Stimulated activated CD8-positive, alpha-beta memory T cell treated with anti-CD3 and anti-CD28 coated beads, Interleukin-7, amount 100 ng/mL, for 24 hours (primary cell): ENCODE data around the gene ATP5PD.
"Not testable (repeated sequence)": the region's sequence is repeated elsewhere in the genome, so short reads cannot be mapped to it uniquely, and the experiment has no call there.

ENCODE experiments used
- DNase-seq: peaks from one replicate; pipeline ENCODE4 v3.0.0-alpha.2; 2020; ENCODE audit warnings: low read depth

The ATP5PD gene

GRCh38 chr17:75077496-75078283 is 30.9 kb upstream of the ATP5PD start:
- DNase-seq, result no peak

DNA sequence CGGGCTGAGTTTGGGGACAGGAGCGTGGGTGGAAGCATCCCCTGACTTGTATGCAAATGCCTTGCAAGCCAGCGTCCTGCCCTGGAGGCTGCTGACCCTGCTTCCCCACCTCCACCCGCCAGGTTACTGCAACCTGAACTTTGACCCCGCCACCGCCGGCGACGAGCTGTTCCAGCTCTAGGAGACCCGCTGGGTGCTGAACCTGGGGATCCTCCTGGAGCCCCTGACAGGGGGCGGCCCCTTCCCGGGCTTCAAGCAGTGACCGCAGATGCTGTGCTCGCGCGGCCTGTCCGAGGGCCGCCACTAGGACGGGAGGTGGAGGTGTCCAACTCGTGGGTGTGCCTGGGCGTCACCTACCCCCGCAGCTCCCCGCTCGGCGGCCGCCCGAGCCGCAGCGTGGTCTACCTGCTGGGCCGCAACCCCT is 30.3 kb upstream of the ATP5PD start:
- DNase-seq, result no peak

- no peak for DNase-seq
Measured at GRCh38 chr17:75075597-75076336, 29.0 kb upstream of the ATP5PD start.

- no peak for DNase-seq
Measured at GRCh38 chr17:75074532-75074931, 27.8 kb upstream of the ATP5PD start.

DNA sequence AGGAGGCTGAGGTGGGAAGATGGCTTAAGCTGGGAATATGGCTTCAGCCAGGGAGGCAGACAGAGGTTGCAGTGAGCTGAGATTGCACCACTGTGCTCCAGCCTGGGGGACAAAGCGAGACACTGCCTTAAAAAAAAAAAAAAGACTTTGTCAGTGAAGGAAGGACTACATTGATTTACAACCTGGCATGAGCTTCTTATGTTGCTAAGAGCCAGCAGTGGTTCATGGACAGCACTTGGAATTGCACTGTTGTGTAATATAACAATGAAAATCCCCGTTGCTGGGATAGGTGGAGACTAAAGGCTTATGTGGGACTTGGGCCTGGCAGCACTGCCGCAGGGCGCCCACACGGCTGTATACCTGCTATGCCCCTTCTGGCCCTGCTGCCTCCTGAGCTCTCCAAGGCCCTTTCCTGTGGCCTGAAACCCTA is 26.9 kb upstream of the ATP5PD start:
- no peak for DNase-seq

DNA sequence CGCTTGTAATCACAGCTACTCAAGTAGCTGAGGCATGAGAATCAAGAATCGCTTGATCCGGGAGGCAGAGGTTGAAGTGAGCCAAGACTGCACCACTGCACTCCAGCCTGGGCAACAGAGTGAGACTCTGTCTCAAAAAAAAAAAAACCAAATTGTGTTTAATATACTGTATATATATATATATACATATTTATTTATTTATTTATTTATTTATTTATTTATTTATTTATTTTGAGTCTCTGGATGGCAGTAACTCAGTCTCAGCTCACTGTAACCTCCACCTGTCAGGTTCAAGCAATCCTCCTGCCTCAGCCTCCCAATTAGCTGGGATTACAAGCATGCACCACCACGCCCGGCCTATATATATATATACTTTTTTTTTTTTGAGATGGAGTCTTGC is 26.1 kb upstream of the ATP5PD start:
- DNase-seq, result not testable (repeated sequence)

GRCh38 chr17:75071478-75072271 is 24.9 kb upstream of the ATP5PD start:
- not testable (repeated sequence) for DNase-seq

- no peak for DNase-seq
Measured at GRCh38 chr17:75069783-75070182, 23.0 kb upstream of the ATP5PD start.

GRCh38 chr17:75068750-75069149 is 22.0 kb upstream of the ATP5PD start:
- no peak for DNase-seq

DNA sequence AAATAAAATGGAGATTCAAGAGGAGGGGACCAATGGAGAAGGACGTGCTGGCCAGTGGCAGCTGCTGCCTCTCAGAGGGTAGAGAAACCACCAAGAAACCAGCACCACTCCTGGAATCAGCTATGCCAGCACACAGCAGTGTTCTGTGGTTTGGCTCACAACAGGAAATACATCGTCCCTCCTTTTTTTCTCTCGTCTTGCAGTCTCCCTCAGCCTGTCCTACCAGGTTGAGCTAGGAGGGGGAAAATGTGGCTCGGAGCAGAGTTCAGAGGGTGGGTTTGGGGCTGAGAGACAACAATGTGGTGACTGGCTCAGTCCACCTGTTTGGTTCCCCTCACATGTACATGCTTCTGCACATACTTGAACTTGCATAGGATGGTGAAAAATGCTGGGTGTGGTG is 21.1 kb upstream of the ATP5PD start:
- DNase-seq, result no peak

- DNase-seq, result no peak
Measured at GRCh38 chr17:75065562-75066151, 18.9 kb upstream of the ATP5PD start.

- DNase-seq, result no peak
Measured at GRCh38 chr17:75064867-75065561, 18.2 kb upstream of the ATP5PD start.

DNA sequence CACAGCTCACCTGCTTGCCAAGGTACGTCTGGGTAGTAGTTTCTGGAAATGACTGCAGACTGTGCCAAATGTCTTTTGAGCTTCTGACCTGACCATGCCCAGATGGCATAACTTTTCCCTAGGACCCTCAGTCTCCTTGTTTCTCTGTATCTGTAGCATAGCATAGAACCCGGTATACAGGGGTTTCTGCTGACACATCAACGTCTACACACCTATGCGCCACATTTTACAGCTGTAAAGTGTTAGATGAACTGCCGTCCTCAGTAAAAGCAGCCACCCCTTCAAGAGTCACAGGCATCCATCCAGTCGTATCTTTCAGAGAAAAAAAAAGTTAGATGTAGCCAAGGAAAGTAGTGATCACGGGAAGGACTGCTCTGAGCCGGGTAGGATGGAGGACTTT is 17.7 kb upstream of the ATP5PD start:
- DNase-seq, result no peak

DNA sequence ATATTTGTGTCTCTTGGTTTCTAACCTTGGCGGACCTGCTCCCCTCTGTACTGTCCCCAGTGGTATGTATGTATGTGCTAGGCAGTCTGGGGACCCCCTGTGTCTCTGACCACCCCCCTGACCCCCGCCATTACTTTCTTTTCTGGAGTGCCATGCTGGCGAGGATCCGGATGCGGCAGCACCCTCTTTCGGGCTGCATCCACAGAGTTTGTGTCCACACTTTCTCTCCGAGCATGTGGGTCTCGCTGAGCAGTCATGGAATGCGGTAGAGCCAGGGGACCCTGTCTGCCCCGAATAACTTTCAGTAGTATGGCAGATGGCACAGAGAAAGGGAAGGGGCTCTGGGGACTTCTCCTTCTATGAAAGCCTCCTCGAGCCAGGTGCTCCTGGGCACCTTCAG is 17.3 kb upstream of the ATP5PD start:
- no peak for DNase-seq

GRCh38 chr17:75063626-75064025 is 16.9 kb upstream of the ATP5PD start:
- no peak for DNase-seq

DNA sequence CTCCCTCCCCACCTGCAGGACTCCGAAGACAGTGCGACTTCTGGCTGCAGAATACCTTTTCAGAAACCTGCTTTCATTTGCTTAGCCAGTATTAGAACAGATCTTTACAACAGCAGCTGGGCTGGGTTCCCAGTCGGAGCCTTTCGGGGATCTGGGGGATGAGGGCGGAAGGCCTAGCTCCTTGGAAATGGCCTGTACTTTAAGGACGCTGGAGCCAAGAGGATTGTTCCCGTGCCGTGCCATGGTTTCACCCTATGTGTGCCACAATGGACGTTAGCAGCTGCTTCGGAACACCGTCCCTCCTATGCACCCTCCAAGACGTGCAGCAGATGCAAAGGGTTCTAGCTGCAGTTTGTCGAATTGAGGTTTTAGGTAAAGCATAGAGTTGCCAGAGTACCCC is 16.4 kb upstream of the ATP5PD start:
- no peak for DNase-seq

DNA sequence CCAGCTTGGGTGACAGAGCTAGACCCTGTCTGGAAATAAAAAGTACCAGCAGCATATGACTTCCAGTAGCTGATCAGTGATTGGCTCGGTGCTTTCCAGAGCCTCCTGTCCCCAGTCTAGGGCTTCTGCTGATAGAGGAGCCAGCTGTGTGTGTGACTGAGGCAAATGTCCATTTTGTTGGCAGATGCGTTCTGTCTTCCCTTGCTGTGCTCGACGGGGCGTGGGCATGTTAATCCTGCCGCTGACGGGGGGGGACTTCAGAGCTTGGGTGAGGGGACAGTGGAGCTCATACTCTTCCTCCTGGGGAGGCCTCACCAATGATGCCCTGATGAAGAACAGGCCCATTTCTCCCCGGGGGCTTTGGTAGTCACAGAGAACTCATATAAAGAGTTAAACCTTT is 14.8 kb upstream of the ATP5PD start:
- no peak for DNase-seq

- DNase-seq, result no peak
Measured at GRCh38 chr17:75061055-75061438, 14.3 kb upstream of the ATP5PD start.

- DNase-seq, result no peak
Measured at GRCh38 chr17:75060434-75061054, 13.8 kb upstream of the ATP5PD start.

GRCh38 chr17:75059369-75060345 is 12.9 kb upstream of the ATP5PD start:
- no peak for DNase-seq
